GM20431 (cell line): ENCODE results near the gene GNG13.

Experiments
- in situ Hi-C: fragments of 300-500 bp; cut with MseI, MboI; formaldehyde crosslinking; loops from one replicate; pipeline ENCODE4 v1.15.0; 2020; ENCODE audit warnings: low sequenced_read_pairs; ENCODE audit not compliant: unreplicated experiment

Gene GNG13

DNA sequence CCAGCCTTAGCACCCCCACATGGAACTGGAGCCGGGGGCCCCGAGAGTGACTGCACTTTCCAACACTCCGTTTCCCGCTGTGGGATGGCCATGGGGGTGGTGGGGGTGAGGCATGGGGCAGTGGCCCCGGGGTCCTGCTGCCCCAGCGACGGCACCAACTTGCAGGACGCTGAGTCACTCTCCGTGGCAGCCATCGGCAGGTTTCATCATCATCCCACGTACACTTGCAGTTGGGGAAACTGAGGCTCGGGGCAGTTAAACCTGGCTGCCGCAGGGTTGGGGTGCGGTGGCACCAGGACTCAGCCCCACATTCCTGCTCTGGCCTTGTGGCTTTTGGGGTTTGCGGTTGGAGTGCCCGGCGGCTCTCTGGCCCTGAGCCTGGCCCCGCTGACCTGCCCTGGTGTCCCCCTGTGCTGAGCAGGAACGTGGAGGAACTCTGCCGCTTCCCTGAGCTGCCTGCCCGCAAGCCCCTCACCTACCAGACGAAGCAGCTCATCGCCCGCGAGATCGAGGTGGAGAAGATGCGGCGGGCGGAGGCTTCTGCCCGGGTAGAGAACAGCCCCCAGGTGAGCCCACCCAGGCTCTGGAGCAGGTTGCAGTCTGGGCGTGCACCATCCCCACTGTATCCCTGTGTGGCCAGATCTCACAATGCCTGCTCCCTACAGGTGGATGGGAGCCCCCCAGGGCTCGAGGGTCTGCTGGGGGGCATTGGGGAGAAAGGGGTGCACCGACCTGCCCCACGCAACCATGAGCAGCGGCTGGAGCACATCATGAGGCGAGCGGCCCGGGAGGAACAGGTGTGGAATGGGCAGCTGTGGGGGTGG, 4.0 kb downstream of the GNG13 start:
- in situ Hi-C loops, result no loop called here

DNA sequence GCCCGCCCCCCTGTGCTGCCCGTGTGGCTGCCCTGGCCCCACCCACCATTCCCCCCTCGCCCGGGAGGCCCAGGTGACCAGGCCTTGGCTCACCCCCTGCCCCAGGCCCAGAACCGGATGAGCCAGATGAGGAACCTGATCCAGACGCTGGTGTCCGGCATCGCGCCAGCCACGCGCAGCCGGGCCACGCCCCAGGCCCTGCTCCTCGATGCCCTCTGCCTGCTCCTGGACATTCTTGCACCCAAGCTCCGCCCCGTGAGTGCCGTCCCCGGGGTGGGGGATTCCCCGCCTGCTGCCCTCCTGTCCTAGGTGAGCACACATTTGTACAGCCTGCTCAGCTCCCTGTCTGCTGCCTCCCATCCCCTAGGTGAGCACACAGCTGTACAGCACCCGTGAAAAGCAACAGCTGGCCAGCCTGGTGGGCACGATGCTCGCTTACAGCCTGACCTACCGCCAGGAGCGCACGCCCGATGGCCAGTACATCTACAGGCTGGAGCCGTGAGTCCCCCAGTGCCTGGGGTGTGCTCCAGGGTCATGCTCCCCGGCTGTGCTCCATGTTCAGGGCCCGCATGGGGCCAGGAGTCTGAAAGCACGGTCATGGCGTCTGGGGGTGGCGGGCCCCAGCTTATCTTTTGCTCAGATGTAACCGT, 4.8 kb downstream of the GNG13 start:
- in situ Hi-C loops, result no loop called here

DNA sequence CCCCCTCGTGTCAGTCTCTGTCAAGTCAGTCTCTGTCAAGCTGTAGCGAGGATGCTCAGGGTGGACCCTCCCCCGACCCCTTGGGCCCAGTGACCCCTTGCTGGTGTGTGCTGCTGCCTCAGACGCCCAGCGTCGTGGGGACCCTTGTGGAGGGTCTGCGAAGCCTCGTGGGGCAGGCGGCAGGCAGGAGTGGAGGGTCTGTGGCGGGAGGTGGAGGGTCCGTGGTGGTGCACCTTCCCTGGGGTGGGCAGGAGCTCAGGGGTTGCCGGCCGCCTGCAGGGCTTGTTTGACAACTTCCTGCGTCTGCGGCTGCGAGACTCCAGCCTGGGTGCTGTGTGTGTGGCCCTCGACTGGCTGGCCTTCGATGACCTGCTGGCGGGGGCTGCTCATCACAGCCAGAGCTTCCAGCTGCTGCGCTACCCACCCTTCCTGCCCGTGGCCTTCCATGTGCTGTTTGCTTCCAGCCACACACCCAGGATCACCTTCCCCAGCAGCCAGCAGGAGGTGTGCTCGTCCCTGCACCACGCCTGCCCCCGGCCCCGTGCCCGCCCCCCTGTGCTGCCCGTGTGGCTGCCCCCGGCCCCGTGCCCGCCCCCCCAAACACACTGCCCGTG, 5.6 kb downstream of the GNG13 start:
- in situ Hi-C loops, result no loop called here

DNA sequence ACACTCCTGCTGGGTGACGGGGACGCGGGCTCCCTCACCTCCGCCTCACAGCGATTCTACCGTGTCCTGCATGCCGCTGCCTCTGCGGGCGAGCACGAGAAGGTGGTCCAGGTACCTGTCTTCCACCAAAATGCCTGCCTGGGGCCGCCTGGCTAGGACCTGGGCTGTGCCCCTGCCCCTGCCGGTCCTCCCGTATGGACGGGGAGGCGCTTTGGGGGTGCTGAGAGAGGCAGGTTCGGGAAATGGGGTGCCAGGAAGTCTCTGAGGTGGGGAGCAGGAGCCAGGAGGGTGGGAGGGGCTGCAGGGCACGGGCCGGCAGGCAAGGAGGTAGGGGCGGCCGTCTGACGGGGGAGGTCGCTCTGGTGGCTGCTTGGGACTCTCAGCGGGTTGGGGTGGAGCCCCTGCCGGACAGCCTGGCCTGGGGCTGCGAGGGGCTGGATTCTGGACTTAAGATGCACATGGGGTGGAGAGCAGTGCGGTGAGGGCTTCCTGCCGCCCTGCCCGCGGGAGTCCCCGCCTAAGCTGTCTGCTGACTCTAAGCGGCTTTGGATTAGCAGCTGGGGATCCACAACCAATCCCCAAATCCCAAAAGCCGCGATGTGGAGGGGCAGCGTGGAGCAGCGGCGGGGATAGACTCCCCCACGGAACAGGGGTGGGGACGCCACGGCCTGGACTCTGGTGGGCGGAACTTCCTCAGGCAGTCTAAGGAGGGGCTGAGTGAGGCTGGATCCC, 6.3 kb downstream of the GNG13 start:
- in situ Hi-C loops, result no loop called here

DNA sequence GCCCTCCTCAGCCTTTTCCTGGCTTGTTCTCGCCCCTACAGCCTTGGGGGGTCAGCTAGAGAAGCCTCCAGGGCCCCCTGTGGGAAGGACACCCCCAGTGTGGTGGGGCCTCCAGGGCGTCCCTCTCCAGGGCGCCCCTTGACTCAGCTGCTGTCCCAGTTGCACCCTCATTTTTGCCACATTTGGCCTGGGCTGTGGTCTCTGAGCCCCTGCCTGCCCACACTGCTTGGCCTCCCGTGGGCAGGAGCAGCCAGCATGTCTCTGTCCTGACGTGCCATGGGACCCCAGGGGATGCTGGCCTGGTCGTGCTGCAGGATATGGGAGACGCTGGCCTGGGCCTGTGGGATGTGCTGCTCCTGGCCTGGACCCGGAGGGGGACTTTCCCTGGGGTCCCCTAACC, 7.1 kb downstream of the GNG13 start:
- in situ Hi-C loops, result no loop called here

DNA sequence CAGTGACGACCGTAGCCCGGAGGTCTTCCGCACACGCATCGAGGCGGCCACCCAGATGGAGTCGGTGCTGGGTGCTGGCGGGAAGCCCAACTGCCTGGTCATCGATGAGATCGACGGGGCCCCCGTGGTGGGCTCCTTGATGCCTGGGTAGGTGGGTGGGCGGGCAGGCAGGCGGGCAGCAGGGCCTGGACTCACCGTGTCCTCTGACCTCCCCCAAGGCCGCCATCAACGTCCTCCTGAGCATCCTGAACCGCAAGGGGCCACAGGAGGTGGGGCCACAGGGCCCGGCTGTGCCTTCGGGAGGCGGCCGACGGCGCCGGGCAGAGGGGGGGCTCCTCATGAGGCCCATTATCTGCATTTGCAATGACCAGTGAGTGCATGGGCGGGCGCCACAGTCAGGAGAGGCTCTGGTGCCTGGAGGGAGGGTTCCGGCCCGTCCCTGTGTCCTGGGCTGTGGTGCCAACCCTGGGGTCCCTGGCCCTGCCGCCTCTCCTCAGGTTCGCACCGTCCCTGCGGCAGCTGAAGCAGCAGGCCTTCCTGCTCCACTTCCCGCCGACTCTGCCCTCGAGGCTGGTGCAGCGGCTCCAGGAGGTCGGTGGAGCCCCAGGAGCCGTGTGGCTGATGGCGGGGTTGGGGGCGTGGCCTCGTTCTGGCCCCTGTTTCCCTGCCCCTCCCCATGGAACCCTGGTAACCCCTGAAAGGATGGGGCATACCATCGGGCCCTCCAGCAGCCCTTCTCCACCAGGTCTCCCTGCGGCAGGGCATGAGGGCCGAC, 8.1 kb downstream of the GNG13 start:
- in situ Hi-C loops, result no loop called here

DNA sequence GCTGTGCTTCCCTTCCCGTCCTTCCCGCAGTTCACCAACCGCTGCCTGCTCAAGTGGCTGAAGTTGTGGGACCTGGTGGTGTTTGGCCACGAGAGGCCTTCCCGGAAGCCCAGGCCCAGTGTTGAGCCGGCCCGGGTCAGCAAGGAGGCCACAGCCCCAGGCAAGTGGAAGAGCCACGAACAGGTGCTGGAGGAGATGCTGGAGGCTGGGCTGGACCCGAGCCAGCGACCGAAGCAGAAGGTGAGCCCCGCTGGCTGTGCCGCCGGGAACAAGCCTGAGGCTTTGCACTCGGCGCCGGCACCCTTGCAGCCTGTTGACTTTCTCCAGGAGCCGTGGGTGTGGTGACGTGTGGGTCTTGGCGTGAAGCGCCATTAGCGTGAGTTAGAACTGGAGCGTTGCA, 9.4 kb downstream of the GNG13 start:
- in situ Hi-C loops, result no loop called here

DNA sequence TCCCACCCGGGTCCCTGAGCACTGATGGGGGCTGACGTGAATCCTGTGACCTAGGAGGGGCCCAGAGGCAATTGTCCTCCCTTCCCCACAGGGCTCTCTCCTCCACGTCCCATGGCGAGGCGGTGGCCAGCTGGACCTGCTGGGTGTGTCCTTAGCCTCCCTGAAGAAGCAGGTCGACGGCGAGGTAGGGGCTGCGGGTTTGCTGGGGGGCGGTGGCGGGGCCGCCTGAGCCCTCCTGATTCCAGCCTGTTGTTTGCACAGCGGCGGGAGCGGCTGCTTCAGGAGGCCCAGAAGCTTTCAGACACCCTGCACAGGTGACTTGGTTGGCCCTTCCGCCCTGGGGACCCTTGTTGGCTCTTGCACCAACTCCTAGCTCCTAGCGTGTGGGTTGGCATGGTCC, 10.4 kb downstream of the GNG13 start:
- in situ Hi-C loops, result no loop called here

DNA sequence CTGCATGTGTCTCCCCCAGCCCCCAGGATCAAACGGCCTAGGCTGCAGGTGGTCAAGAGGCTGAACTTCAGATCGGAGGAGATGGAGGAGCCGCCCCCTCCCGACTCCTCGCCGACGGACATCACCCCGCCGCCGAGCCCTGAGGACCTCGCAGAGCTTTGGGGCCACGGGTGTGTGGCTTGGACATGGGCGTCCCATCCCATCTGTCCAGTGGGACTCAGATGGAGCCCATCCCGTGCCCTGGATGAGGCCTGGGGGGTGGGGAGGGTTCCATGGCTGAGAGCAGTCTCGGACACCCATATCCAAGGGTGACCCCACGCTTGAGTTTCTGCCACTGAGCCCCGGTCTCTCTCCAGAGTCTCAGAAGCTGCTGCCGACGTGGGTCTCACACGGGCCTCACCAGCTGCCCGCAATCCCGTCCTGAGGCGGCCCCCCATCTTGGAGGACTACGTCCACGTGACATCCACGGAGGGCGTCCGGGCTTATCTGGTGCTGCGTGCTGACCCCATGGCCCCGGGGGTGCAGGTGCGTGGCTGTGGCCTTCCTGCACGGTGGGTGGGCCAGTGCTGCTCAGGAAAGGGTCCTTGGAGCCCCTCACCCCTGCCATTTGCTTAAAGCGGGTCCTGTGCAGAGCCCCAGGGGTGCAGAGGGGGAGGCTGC, 11.2 kb downstream of the GNG13 start:
- in situ Hi-C loops, result loop anchor here (10.0 kb wide), 1 partner anchor 75 kb away; the partner anchor contains the start of gene METRN

DNA sequence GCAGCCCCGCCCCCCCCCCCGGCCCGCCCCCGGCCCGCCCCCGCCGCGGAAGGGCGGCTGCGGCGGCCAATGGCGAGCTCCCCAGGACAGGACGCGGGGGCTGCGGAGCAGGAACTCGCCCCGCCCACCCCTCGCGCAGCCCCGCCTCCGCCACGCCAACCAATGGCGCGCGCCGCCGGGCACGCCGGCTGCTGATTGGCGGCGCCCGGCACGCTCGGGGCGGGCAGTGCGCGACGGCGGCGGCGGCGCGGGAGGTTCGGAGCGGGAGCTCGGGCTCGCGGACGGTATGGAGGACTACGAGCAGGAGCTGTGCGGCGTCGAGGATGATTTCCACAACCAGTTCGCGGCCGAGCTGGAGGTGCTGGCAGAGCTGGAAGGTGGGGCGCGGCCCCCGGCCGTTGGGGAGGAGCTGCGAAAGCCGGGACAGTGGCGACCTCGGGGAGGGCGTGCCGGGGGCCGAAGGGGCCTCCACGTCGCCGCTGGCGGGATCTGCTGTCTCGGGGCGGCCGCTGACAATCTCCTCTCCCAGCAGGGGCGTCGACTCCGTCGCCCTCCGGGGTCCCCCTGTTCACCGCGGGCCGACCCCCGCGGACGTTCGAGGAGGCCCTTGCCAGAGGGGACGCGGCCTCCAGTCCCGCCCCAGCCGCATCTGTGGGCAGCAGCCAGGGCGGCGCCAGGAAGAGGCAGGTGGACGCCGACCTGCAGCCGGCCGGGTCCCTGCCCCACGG, 12.0 kb downstream of the GNG13 start, which contains the start of gene CHTF18:
CHTF18 (plus strand) TSS at position 222 of the 728 bp plus-strand sequence; CDS start at position 287, 65 bp downstream.
- in situ Hi-C loops, result loop anchor here (10.0 kb wide), 1 partner anchor 74 kb away; the partner anchor contains the start of gene METRN

DNA sequence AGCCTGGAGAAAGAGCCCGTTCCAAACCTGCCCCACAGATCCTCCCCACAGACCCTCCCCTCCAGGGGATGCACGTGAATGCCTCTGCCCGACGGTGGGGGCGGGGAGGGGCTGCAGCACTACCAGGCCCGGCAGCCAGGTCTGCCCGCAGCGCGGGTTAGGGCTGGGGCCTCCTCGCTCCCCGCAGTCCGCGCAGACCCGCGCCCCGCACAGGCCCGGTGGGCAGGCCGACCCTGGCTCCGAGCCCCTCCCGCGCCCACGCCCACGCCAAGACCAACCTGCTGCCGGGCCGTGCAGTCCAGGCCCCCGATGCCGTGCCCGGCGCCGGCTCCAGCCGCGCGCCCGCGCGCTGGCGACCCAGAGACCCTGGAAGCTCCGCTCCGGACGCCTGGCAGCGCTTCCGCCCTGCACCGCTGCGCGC, 12.5 kb downstream of the GNG13 start, which contains the start of gene RPUSD1:
RPUSD1 (minus strand) TSS at position 404 of the 421 bp plus-strand sequence. CDS start 644 bp downstream, outside the sequence.
- in situ Hi-C loops, result loop anchor here (10.0 kb wide), 1 partner anchor 73 kb away; the partner anchor contains the start of gene METRN

DNA sequence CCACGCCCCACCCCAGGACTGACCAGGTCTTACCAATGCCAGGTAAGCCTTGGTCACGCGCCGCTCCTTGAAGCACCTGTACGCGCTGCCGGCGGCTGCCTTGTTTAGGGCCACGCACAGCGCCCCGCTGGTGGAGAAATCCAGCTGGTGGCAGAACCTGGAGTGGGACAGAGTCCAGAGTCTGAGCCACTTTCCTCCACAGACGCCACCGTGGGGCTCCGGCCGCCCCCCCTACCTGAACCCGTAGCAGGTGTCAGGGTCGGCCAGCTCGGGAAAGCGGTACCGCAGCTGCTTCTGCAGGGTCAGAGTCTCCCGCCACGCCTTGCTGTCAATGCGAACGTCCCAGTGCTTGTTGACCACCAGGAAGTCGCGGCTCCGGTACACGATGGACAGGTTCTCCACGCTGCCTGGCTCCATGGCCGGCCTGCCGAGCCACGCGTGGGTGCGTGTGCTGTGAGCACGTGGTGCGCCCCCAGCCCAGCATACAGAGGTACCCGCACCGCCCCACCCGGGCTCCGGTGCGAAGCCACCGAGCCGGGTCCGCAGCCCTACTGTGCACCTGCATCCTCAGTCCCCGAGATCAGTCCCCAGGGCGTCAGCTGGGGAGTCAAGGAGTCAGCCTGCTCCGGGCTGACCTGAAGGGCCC, 13.1 kb downstream of the GNG13 start:
- in situ Hi-C loops, result loop anchor here (10.0 kb wide), 1 partner anchor 73 kb away; the partner anchor contains the start of gene METRN

DNA sequence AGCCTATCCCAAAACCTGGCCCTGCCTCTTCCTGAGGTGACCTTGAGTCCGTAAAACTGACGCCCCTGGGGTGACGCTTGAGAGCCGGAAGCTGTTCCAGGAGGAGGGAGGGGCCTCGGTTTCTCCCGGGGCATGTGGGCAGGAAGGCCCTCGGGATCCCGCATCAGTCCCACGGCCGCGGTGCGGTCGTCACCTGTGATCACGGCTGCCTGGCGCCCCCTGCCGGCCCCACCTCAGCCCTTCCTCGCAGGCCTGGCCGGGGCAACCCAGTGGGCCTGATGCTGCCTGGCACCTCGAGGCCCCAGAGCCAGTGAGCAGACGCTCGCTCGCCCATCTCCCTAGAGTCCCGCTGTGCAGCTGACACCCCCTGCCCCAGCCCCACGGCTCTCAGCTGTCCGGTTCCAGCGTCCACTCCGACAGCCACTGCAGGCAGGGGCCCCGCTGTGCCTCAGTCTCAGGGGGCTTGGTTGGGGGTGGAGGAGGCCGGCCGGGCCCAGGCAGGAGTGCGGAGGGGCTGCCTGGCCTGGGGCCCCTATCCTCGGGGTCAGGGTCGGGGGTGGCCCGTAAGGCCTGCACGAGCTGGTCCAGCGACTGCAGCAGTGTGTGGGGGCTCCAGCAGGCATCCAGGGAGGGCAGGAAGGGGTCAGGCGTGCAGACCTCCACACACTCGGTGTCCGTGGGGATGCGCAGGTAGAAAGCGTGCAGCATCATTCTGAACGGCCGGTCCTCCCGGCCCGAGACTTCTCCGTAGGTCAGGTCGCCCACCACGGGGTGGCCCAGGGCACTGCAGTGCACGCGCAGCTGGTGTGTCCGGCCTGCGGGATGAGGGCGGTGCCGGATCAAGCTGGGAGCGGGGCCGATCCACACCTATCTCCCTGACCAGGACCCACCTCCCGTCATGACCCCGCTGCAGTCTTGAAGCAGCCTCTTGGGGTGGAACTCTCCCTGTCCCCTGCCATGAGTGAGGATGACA, 14.7 kb downstream of the GNG13 start:
- in situ Hi-C loops, result loop anchor here (10.0 kb wide), 1 partner anchor 71 kb away; the partner anchor contains the start of gene METRN

DNA sequence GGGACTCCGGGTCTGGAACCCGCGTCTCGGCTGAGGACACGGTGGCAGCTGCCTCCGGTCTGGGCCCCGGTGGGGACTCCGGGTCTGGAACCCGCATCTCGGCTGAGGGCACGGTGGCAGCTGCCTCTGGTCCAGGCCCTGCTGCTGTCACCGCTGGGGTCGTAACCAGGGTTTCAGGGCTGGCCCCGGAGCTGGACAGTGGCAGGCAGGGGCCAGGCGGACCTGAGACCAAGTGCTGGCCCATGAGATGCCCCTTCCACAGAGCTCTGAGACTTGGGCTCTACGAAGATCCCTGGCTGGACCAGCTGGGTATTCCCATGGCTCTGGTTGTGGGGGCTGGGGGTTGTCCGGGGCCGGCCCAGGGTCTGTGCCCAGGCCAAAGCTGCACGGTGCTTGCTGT, 16.1 kb downstream of the GNG13 start:
- in situ Hi-C loops, result loop anchor here (10.0 kb wide), 1 partner anchor 70 kb away; the partner anchor contains the start of gene METRN

DNA sequence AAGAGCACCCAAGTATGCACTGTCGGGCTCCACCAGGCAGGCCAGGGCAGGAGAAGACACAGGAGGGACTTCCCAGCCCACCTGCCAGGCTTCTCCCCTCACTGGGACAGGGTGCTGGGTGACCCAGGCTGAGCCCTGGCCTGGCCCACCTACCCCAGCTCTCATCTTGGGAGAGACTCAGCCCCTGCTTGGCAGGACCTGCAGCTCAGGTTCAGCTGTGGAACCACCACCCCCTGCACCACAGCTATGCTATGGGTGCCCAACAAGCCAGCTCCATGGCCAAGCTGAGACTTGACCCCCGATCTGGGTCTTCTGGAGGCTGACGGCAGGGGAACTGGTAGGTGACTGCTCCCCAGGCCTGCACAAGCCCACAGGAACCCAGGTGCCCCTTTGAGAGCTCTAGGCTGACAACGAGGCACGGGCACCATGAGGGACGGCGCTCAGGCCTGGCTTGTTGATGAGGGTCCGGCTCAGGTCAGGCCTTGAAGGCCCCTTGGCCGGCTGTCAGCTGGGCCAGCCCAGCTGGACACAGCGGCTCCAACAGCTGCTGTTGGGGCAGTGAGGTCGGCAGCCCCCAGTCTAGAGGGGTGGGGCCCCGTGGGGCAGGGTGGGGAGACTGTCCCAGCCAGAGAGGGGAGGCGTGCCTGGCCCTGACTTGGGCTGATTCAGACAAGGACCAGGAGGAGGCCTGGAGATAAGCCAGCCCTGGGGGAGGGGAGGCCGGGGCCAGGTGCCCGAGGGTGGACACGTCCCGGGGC, 17.0 kb downstream of the GNG13 start:
- in situ Hi-C loops, result loop anchor here (10.0 kb wide), 1 partner anchor 69 kb away; the partner anchor contains the start of gene METRN
